ENCODE results near the gene MUC5AC. TPM values are rescaled to one million over a fixed set of nuclear protein-coding genes. Genes with fewer than 3 reads are reported as not detected.

MUC5AC gene
- total and polyA plus RNA-seq, 2 of the 13 experiments (the other 11 are each of a cell fraction or from before 2014, with no cell fraction given), result under 0.01 TPM; not detected in 1

- TF ChIP-seq KLF12 (CRISPR knock-in tag; IDR thresholded peaks at IDR 0.05; ENCODE audit: borderline replicate concordance) (peak; percentile 44; the same call in 1 of the 2 replicates), KDM4B (CRISPR knock-in tag; IDR thresholded peaks at IDR 0.05) (no peak), RBM22 (optimal IDR thresholded peaks at IDR 0.05; ENCODE audit: low read length) (no peak), ZBTB8A (CRISPR knock-in tag; IDR thresholded peaks at IDR 0.05; ENCODE audit: borderline replicate concordance, low read depth) (no peak), PHF21A (CRISPR knock-in tag; IDR thresholded peaks at IDR 0.05) (no peak), GLMP (CRISPR knock-in tag; IDR thresholded peaks at IDR 0.05; ENCODE audit: borderline replicate concordance) (no peak), MEIS2 (CRISPR knock-in tag; IDR thresholded peaks at IDR 0.05) (peak; percentile 77; the same call in 1 of the 2 replicates), NR2F6 (IDR thresholded peaks at IDR 0.05) (no peak), NR2F6 (CRISPR knock-in tag; IDR thresholded peaks at IDR 0.05) (no peak), BHLHE40 (IDR thresholded peaks at IDR 0.05; ENCODE audit: low read length) (no peak), PAX8 (CRISPR knock-in tag; IDR thresholded peaks at IDR 0.05; ENCODE audit: borderline replicate concordance) (no peak), ZNF883 (CRISPR knock-in tag; IDR thresholded peaks at IDR 0.05; ENCODE audit: not compliant biosample characterization) (peak; percentile 65), ZNF598 (CRISPR knock-in tag; IDR thresholded peaks at IDR 0.05; ENCODE audit: borderline replicate concordance) (peak; percentile 36; the same call in 1 of the 2 replicates), EEA1 (CRISPR knock-in tag; IDR thresholded peaks at IDR 0.05; ENCODE audit: borderline replicate concordance) (no peak), ZNF331 (CRISPR knock-in tag; IDR thresholded peaks at IDR 0.05) (peak; percentile 71), TFE3 (CRISPR knock-in tag; IDR thresholded peaks at IDR 0.05) (peak; percentile 73), FOXC1 (CRISPR knock-in tag; IDR thresholded peaks at IDR 0.05; ENCODE audit: borderline replicate concordance) (peak; percentile 66; the same call in 1 of the 2 replicates), ZNF567 (CRISPR knock-in tag; IDR thresholded peaks at IDR 0.05; ENCODE audit: borderline replicate concordance) (no peak), ZNF20 (CRISPR knock-in tag; IDR thresholded peaks at IDR 0.05) (no peak), ZNF558 (CRISPR knock-in tag; IDR thresholded peaks at IDR 0.05; ENCODE audit: borderline replicate concordance) (peak; percentile 38; the same call in 1 of the 2 replicates), PRDM15 (CRISPR knock-in tag; IDR thresholded peaks at IDR 0.05) (no peak), ARNT2 (CRISPR knock-in tag; IDR thresholded peaks at IDR 0.05; ENCODE audit: low read depth) (peak; percentile 45; the same call in 1 of the 2 replicates), RXRB (CRISPR knock-in tag; IDR thresholded peaks at IDR 0.05; ENCODE audit: borderline replicate concordance) (peak; percentile 51; the same call in 1 of the 2 replicates), ZNF773 (CRISPR knock-in tag; IDR thresholded peaks at IDR 0.05; ENCODE audit: borderline replicate concordance) (no peak), SP4 (CRISPR knock-in tag; IDR thresholded peaks at IDR 0.05) (0 out of 2 replicates have a peak, but pooled peaks have one; percentile 19)
Measured at GRCh38 chr11:1238767-1239595, 81.2 kb downstream of the MUC5AC start (continued).

All from HepG2 (cell line).